Measurements from ENCODE around the gene INO80E. TPM values are rescaled to one million over a fixed set of nuclear protein-coding genes. Genes with fewer than 3 reads are reported as not detected.

INO80E gene
- total RNA-seq, 1 donor from 2014 or later: 32.4 TPM

- DNase-seq (ENCODE audit: missing footprints) (no peak), ATAC-seq (no peak)
- intact Hi-C loops (cut with DNase I): no loop called here
Measured at GRCh38 chr16:29989111-29989858, 6.8 kb upstream of the INO80E start.

- DNase-seq (ENCODE audit: missing footprints) (no peak), ATAC-seq (no peak)
- intact Hi-C loops (cut with DNase I): no loop called here
Measured at GRCh38 chr16:29990034-29990433, 6.0 kb upstream of the INO80E start.

DNA sequence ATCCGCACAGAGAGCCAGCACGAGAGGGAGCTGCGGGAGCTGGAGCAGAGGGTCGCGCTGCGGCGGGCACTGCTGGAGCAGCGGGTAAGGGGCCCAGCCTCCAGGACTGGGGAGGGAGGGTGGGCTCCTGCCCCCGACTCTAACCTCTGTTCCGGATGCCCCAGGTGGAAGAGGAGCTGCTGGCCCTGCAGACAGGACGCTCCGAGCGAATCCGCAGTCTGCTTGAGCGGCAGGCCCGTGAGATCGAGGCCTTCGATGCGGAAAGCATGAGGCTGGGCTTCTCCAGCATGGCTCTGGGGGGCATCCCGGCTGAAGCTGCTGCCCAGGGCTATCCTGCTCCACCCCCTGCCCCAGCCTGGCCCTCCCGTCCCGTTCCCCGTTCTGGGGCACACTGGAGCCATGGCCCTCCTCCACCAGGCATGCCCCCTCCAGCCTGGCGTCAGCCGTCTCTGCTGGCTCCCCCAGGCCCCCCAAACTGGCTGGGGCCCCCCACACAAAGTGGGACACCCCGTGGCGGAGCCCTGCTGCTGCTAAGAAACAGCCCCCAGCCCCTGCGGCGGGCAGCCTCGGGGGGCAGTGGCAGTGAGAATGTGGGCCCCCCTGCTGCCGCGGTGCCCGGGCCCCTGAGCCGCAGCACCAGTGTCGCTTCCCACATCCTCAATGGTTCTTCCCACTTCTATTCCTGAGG lies 5.0 kb upstream of the INO80E start:
- intact Hi-C loops (cut with DNase I): no loop called here
- ATAC-seq: no peak
- no peak for DNase-seq (ENCODE audit: missing footprints)

DNA sequence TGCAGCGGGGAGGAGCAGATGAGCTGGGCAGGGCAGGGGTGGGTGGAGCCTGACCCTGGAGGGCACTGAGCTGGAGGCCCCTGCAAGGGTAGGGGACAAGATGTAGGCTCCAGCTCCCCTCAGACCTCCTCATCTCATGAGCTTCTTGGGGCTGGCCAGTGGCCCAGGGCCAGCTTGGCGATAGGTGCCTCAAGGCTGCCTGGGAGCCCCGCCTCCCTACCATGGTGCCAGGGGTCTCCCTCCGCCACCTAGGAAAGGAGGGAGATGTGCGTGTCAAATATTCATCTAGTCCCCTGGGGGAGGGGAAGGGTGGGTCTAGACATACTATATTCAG lies 4.5 kb upstream of the INO80E start:
- no peak for ATAC-seq
- peak; percentile 28 for DNase-seq (ENCODE audit: missing footprints)
- intact Hi-C loops (cut with DNase I): no loop called here

DNA sequence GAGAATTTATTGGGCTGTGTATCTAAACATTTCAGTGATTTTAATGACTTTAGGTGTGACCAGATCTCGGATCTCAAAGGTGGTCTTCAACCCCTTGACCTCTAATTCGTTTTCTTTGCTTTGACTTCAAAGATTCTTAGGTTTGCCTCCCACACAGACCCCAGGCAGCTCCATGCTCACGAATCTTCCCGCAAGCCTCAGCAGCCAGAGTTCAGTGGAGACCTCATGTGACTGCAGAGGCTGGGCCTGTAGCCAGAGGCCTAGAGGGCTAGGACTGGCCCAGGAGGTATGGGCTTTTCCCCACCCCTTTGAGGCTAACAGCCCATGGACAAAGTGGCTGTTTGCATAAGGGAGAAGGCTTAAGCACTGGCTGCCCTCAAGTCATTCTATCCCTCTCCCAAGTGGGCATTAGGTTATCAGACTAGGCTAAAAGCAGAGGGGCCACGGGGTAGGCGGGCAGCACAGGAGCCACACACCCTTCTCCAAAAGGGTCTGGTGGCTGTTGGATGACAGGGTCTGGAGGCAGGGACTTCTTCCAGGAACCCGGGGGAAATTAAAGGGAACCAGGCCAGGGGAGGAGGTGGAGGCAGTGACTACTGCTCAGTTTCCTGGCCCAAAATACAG lies 3.6 kb upstream of the INO80E start:
- intact Hi-C loops (cut with DNase I): no loop called here
- ATAC-seq (no peak), DNase-seq (ENCODE audit: missing footprints) (no peak)

DNA sequence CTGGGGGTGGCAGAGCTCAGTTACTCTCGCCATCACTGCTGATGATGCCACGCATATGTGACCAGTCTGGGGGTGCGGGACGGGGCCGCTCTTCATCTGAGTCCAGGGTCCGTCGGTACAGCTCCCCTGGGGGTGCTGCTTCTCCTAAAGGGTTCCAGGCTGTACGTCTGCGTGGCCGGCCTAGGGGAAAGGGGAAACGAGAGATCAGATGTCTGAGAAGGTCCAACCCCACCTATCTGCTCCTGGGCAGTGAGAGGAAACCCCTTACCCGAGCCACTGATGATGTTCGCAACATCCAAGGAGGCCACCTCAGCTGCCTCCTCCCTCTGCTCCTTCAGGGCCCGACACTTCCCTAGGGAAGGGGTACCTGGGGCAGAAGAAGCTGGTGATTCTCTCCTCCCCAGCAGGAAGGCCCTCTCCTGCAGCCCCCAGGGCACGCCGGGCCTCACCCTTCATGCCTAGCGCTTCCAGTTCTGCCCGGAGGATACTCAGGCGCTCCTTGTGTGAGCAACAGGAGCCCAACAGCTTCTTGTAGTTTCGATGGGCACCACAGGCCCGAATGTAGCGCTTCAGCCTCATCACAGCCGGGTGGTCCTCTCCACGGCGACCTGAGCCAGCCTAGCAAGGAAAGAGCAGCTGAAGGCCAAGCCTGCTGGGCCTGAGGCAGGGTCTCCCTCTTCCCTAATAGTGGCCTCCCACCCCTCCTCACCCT lies 2.7 kb upstream of the INO80E start:
- no peak for ATAC-seq
- DNase-seq (ENCODE audit: missing footprints): peak; percentile 53
- intact Hi-C loops (cut with DNase I): no loop called here

GRCh38 chr16:29993903-29994599 lies 2.0 kb upstream of the INO80E start:
- no peak for ATAC-seq
- DNase-seq (ENCODE audit: missing footprints): no peak
- intact Hi-C loops (cut with DNase I): loop anchor here (2.0 kb wide), 1 partner anchor 17 kb away; no protein-coding TSS in a partner anchor

DNA sequence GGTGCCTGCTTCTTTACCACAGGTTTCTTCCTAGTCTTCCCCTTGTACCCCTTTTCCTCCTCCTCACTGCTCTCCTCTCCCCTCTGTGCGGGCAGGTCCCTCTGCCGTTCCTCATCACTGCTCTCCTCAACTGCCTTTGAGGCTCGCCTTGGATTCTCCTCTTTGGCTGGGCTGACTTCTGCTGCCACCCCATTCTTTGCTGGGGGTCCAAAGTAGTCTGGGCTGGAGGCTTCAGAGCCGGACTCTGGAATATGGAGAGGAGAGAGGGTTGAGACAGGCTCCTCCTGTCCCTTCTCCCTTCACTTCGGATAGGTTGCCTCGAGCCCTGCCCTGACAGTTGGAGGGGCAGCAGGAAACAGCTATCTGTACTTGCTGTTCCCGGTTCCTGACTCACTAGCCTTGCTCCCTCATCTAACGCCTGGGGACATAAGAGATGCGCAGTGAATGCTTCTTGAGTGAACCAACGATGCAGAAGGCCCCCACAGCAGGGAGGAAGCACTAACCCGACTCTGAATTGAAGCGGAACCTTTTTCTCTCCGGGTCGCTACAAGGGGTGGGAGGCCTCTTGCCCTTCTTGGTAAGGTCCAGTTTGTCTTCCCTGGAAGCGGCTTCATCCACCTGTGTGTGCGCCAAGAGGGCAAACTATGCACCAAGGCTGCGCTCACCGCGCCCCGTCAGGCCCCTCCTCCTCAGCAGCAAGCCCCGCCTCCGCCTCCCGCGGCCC lies 1.3 kb upstream of the INO80E start:
- ATAC-seq (peak; percentile 30), DNase-seq (ENCODE audit: missing footprints) (peak; percentile 22)
- intact Hi-C loops (cut with DNase I): loop anchor here (2.0 to 5.0 kb wide), 2 partner anchors 18 to 1052 kb away; no protein-coding TSS in a partner anchor

GRCh38 chr16:29995324-29995910 lies 624 bp upstream of the INO80E start, which contains the start of gene HIRIP3:
TSS of gene HIRIP3 (minus strand) at chr16:29995617. CDS start at chr16:29995605, 12 bp downstream.
- intact Hi-C loops (cut with DNase I): loop anchor here (2.0 to 5.0 kb wide), 2 partner anchors 19 to 1053 kb away; no protein-coding TSS in a partner anchor
- DNase-seq (ENCODE audit: missing footprints): peak; percentile 94
- ATAC-seq: peak; percentile 80

DNA sequence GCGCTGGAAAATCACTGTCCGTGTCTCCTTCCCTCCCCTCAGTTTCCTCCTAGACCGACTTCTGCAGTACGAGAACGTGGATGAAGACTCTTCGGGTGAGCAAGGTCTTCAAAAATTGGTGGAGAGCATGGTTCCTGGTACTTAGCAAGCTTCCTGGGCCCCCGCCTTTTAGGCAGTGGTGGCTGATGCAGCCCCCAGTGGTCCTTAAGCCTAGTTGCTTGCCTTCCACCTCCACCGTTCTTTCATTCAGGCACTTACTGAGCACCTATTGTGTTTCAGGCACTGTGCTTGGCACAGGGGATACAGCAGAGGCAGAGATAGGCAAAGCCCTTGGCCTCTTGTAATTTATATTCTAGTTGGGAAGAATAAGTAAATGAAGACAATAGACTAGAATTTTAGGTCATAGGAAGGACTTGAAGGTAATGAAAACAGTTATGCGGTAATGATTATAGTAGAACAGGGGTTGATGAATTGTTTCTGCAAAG lies 767 bp downstream of the INO80E start:
- ATAC-seq: no peak
- intact Hi-C loops (cut with DNase I): loop anchor here (1.0 to 5.0 kb wide), 2 partner anchors 35 to 1055 kb away; partner anchors contain the start of gene TMEM219

DNA sequence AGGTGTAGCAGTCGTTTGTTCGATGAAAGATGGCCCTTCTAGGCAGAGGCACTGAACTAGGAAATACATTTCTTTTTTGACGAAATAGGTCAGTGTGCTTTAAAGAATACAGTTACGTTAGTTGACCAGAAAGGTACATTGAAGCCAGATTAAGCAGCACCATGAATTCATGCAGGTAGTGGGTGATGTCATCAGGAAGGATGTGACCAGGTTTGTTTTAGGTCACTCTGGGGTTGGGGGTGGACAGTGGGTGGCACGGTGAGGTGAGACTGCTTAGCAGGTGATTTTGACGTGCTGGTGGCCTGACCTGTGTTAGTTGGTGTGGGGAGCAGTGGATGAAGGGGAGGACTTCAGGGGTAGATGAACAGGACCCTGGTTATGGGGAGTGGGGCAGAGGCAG lies 3.6 kb downstream of the INO80E start:
- DNase-seq (ENCODE audit: missing footprints) (no peak), ATAC-seq (no peak)
- intact Hi-C loops (cut with DNase I): loop anchor here (5.0 to 10.0 kb wide), 2 partner anchors 135 to 1057 kb away; partner anchors contain the start of gene CDIPT

More for the DNA sequence above, 767 bp downstream of the INO80E start:
- DNase-seq (ENCODE audit: missing footprints): no peak

DNA sequence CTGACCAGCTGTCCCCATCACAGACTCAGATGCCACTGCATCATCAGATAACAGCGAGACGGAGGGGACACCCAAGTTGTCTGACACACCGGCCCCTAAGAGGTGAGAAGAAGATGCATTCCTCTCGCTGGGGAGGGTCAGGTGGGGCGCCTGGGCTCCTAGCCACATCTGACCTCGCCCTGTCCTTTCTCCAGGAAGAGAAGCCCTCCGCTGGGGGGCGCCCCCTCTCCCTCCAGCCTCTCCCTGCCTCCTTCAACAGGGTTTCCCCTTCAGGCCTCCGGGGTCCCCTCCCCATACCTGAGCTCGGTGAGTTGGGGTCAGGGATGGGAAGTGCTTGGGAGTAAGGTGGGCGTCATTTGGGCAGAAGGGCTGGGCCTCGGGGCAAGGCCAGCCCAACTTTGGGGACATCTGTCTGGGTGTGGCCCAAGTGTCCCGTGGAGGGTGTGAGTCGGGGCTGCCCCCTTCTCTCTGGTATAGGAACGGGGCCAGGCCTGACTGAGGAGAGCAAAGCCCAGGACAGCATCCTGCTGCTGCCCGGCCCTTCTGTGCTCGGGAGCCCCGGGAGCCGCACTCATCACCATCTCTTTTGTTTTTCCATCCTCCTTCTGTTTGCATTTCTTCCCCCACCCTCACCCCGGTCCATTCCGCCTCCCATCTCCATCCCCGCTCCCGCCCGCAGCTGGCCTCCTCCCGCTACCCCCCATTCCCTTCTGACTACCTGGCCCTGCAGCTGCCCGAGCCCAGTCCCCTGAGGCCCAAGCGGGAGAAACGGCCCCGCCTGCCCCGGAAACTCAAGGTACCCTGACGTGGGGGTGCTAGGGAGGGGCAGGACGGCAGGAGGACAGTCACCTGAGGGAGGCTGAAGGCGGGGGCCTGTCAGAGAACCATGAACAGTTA lies 4.9 kb downstream of the INO80E start:
- intact Hi-C loops (cut with DNase I): loop anchor here (10.0 kb wide), 1 partner anchor 136 kb away; the partner anchor contains the start of gene CDIPT
- ATAC-seq: no peak
- peak; percentile 58 for DNase-seq (ENCODE audit: missing footprints)

GRCh38 chr16:30002614-30003346 lies 6.7 kb downstream of the INO80E start:
- peak; percentile 67 for DNase-seq (ENCODE audit: missing footprints)
- intact Hi-C loops (cut with DNase I): loop anchor here (10.0 kb wide), 1 partner anchor 138 kb away; the partner anchor contains the start of gene CDIPT
- no peak for ATAC-seq

DNA sequence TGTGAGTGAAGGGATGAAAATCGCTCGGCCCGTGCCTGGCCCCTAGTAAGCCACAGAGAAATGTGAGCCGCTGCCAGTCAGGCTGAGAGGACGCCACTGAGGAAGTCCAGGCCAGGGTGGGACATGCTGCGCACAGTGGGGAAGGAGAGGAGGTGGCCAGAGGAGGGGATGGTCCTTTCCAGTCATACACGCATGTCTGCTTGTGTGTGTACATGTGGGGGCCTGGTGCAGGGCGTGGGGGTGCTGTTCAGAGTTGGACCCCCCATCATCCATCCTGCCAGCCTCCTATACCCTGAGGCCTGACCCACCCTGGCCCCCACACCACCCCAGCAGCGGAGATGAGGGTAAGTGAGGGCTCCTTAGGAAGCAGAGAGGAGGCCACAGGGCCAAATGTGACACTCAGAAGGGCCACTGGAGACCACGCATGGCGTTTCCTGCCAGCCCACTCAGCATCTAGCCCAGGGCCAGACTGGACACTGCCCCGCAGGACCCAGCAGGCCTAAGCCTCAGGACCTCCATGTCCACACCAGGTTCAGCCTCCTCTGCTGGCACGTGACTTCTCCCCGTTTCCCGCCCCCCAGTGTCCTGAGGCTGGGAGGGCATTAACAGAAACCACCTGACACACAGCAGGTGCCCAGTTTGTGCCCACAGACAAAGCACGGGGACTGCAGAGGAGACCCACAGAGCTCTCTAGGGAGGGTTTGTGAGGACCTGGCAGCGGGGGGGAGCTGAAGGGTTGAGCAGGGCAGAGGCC lies 7.8 kb downstream of the INO80E start:
- DNase-seq (ENCODE audit: missing footprints): peak; percentile 27
- ATAC-seq: no peak
- intact Hi-C loops (cut with DNase I): loop anchor here (10.0 kb wide), 1 partner anchor 139 kb away; the partner anchor contains the start of gene CDIPT

- ATAC-seq (no peak), DNase-seq (ENCODE audit: missing footprints) (peak; percentile 51)
- intact Hi-C loops (cut with DNase I): loop anchor here (10.0 kb wide), 1 partner anchor 140 kb away; the partner anchor contains the start of gene CDIPT
Measured at GRCh38 chr16:30004424-30004776, 8.4 kb downstream of the INO80E start.

All from Right ventricle myocardium inferior (tissue), 1 donor.